ENCODE measurements around the gene ARID1B. TPM values are rescaled to one million over a fixed set of nuclear protein-coding genes. Genes with fewer than 3 reads are reported as not detected.

Gene ARID1B
- total RNA-seq, 1 donor from 2014 or later = 47.3 TPM

- TF ChIP-seq CTCF (IDR thresholded peaks at IDR 0.05; ENCODE audit: insufficient read depth, low read length, poor library complexity, severe bottlenecking) = no peak
- DNase-seq (ENCODE audit: low read depth) = no peak
- no peaks in the 10 kb centered on the region for H3K36me3 ChIP-seq (ENCODE audit: control insufficient read depth, insufficient read depth, low read length)
- H3K4me3 ChIP-seq (ENCODE audit: low read depth, low read length) = no peak overlapping the region
- no peaks in the 10 kb centered on the region for H3K27me3 ChIP-seq (ENCODE audit: control insufficient read depth, insufficient read depth, low read length)
Observed at GRCh38 chr6:156848533-156848932, 71.4 kb downstream of the ARID1B start.

GRCh38 chr6:156849806-156850205 lies 72.6 kb downstream of the ARID1B start:
- Histone ChIP-seq H3K36me3 (ENCODE audit: control insufficient read depth, insufficient read depth, low read length) (no peaks in the 10 kb centered on the region), H3K27me3 (ENCODE audit: control insufficient read depth, insufficient read depth, low read length) (no peaks in the 10 kb centered on the region), H3K4me3 (ENCODE audit: low read depth, low read length) (no peak overlapping the region)
- no peak for DNase-seq (ENCODE audit: low read depth)
- no peak for TF ChIP-seq CTCF (IDR thresholded peaks at IDR 0.05; ENCODE audit: insufficient read depth, low read length, poor library complexity, severe bottlenecking)

- H3K27me3 ChIP-seq (ENCODE audit: control insufficient read depth, insufficient read depth, low read length) = no peaks in the 10 kb centered on the region
- no peak for TF ChIP-seq CTCF (IDR thresholded peaks at IDR 0.05; ENCODE audit: insufficient read depth, low read length, poor library complexity, severe bottlenecking)
Observed at GRCh38 chr6:156850353-156850752, 73.2 kb downstream of the ARID1B start.

GRCh38 chr6:156851454-156851921 lies 74.3 kb downstream of the ARID1B start:
- Histone ChIP-seq H3K36me3 (ENCODE audit: control insufficient read depth, insufficient read depth, low read length) (no peaks in the 10 kb centered on the region), H3K27me3 (ENCODE audit: control insufficient read depth, insufficient read depth, low read length) (no peaks in the 10 kb centered on the region), H3K4me3 (ENCODE audit: low read depth, low read length) (no peak overlapping the region)
- no peak for TF ChIP-seq CTCF (IDR thresholded peaks at IDR 0.05; ENCODE audit: insufficient read depth, low read length, poor library complexity, severe bottlenecking)
- no peak for DNase-seq (ENCODE audit: low read depth)

More at GRCh38 chr6:156850353-156850752, 73.2 kb downstream of the ARID1B start:
- no peak for DNase-seq (ENCODE audit: low read depth)
- Histone ChIP-seq H3K4me3 (ENCODE audit: low read depth, low read length) (no peak overlapping the region), H3K36me3 (ENCODE audit: control insufficient read depth, insufficient read depth, low read length) (no peaks in the 10 kb centered on the region)

GRCh38 chr6:156852147-156852857 lies 75.1 kb downstream of the ARID1B start:
- no peaks in the 10 kb centered on the region for H3K27me3 ChIP-seq (ENCODE audit: control insufficient read depth, insufficient read depth, low read length)
- TF ChIP-seq CTCF (IDR thresholded peaks at IDR 0.05; ENCODE audit: insufficient read depth, low read length, poor library complexity, severe bottlenecking) = no peak
- no peak for DNase-seq (ENCODE audit: low read depth)
- H3K36me3 ChIP-seq (ENCODE audit: control insufficient read depth, insufficient read depth, low read length) = no peaks in the 10 kb centered on the region
- H3K4me3 ChIP-seq (ENCODE audit: low read depth, low read length) = no peak overlapping the region

- TF ChIP-seq CTCF (IDR thresholded peaks at IDR 0.05; ENCODE audit: insufficient read depth, low read length, poor library complexity, severe bottlenecking) = no peak
- DNase-seq (ENCODE audit: low read depth) = no peak
- H3K4me3 ChIP-seq (ENCODE audit: low read depth, low read length) = no peak overlapping the region
- H3K36me3 ChIP-seq (ENCODE audit: control insufficient read depth, insufficient read depth, low read length) = no peaks in the 10 kb centered on the region
- no peaks in the 10 kb centered on the region for H3K27me3 ChIP-seq (ENCODE audit: control insufficient read depth, insufficient read depth, low read length)
Observed at GRCh38 chr6:156852858-156853216, 75.7 kb downstream of the ARID1B start.
